Measurements from ENCODE around the gene GPR39.

GRCh38 chr2:132671151-132671835 is 254.7 kb downstream of the GPR39 start:
- TF ChIP-seq CTCF (IDR thresholded peaks at IDR 0.05) (no peak), POLR2AphosphoS5 (IDR thresholded peaks at IDR 0.05) (peak in 1 of 3 donors; percentile 22), POLR2A (IDR thresholded peaks at IDR 0.05) (no peak)
